GM19372 (cell line): ENCODE data around the gene CCN2.

Experiments
- ATAC-seq: cut with Tn5 transposase; IDR thresholded peaks from one replicate; pipeline ENCODE4 v1.9.1; 2021; ENCODE audit warnings: mild to moderate bottlenecking, low read depth, moderate library complexity; ENCODE audit not compliant: unreplicated experiment

CCN2 gene

DNA sequence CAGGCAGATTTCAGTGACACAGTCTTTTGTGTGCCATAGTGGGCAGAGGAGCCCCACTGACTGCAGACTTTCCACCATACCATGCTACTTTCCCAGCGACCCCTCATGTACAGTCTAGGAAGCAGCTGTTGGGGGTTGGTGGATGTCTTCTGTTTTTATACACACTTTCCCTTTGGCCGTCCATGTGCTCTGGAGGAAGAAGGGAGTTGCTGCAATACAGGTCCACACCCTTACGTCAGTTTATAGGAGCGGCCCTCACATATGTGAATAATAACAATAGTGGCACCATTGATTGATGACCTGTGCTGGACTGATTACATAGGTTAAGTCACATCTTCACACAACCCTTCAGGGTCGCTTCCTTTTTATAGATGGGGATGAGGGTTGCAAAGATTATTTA, 17.5 kb upstream of the CCN2 start:
- ATAC-seq: no peak

DNA sequence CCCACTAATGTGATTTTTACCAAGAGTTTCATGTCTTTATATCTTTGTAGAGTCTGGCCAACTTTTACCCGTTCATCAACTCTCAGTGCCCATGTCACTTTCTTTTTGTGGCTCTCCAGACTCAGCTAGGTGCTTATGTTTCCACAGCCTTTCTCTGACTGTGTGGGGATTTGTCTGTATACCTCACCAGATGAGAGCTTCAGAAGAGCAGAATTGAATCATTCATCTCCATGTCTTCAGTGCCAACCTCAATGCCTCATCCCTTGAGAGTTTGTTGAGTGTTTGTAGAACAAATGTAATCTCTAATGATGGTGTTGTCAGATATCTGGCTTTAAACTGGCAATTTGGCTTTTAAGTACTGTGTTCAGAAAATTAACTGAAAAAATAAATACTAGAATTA, 16.8 kb upstream of the CCN2 start:
- ATAC-seq: no peak

DNA sequence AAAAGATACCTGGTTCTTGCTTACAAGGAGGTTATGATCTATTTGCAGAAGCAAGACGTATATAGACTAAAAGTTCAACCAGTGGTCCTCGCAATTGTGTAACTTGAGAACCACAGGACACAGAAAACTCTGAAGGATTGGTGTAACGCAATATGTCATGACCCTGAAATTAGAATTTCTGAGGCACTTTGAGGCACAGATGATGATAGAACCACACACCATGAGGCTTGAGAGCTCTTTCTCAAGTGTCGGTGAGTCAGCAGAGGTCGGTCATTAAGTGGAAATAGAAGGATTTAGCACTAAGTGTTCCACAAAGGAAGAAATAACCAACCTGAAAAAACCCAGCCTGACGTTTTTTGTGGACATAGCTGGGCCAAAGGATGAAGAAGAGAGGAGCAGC, 15.3 kb upstream of the CCN2 start:
- ATAC-seq: no peak

DNA sequence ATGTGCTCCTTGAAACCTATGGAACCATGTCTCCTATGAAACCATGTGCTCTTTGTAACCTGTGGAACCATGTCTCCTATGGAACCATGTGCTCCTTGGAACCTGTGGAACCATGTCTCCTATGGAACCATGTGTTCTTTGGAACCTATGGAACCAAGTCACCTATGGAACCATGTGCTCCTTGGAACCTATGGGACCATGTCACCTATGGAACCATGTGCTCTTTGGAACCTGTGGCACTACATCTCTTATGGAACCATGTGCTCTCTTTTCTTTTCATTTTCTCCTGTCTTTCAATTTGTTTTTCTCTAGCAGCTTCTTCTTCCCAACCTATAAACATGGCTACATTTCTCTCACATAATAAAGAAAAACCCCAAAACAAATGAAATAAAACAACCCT, 11.9 kb upstream of the CCN2 start:
- no peak for ATAC-seq

DNA sequence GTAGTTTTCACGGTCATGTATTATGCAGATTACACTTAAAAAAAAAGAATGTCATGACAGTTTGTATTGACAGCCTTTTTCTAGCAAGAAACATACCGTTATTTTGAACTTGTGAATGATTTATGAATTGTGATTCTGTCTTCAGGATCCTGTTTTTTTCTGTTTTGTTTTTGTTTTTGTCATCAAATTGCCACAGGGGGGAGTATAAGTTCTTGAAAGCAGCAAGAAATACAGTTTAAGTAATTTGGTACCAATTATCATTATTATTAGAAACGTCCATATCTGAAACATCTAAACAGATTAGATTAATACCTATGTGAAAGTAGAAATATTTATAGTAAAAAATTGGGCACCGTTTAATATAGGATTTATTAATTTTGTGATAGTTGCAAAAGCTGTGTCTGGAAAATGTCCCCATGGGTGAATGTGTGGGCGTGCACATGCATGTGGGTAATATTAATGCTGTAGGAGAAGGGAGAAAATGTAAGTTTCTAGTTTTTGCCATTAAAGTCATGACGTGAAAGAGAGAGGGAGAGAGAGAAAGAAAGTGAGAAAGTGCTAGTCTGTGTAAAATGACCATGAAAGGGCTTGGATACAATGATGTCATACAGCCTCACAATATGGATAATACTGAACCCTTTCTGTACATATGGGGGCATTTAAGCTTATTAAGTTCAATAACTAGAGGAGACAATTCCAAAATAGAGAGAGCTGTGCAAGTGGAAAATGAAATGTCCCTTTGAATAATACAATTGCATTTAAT, 9.4 kb upstream of the CCN2 start:
- no peak for ATAC-seq

DNA sequence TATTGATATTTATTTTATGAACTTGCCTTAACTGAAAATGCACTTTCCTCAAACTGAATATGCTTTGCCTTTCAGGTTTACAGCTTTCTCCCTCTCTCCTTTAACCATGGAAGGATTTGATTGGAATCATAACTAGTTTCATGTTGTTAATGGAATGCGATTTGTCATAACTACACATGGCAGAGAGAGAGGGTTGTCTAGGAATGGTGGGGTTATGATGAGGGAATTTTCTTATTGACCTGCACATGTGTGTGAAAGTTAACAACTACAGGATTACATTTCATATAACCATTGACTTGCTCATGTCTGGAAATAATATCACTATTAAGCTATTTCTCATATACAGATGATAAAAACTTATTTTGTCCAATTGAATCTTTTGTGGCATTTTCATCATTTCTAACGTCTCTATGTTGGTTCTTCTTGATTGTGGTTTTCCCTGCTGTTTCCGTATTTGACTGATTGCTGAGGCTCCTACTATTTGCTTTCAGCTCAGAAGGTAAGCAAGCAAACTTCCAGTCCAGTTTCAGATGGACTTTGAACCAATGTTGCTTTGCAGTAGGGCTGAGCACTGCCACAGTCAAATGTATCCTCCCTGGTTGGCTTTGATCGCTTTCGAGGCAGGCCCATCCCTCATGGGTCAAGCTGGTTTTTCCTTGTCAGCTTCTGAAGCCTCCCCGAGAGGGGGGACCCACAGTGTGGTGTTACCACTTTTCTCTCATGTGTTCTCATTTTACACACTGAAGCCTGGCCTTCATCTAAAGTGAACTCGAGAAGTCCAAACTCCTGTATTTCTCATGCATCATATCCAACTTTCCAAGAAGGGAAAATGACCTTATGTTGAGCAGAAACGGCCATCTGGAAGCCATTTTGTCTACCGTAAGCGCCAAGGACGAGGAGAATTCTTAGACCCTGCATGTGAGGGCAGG, 7.6 kb upstream of the CCN2 start:
- no peak for ATAC-seq

DNA sequence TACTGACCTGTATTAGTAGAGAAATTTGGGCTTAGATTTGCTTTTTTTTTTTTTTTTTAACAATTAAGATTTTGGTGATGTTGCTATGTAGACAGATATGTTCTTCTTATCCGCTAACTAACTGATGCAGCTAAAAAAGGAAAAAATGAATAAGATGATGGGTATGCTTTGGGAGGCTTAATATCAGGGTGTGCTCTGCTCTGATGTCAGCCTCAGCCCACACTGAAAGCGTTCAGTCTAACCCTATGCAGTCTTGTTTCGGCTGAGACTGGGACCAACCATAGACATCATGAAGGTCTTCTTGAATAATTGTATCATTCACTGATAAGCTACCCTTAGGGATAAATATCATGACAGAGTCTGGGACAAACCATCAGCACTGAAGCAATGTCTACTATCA, 6.9 kb upstream of the CCN2 start:
- no peak for ATAC-seq

DNA sequence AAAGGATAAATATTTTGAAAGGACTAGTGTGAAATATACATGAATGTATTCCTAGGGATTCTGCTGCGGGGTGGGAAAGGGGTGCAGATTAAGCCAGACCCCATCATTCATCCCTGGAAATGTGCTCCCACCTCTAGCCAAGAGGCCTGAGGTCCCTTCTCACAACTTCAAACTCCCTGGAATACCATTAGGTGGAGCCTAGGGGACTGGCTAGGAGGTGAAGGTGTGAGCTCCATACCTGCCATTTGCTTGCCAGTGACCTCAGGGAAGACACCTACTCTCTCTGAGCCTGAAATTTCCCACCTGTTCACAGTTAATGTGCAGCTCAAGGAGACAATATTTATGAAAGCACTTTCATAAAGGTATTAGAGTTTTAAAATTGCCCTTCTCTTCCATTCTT, 4.7 kb upstream of the CCN2 start:
- ATAC-seq: no peak

DNA sequence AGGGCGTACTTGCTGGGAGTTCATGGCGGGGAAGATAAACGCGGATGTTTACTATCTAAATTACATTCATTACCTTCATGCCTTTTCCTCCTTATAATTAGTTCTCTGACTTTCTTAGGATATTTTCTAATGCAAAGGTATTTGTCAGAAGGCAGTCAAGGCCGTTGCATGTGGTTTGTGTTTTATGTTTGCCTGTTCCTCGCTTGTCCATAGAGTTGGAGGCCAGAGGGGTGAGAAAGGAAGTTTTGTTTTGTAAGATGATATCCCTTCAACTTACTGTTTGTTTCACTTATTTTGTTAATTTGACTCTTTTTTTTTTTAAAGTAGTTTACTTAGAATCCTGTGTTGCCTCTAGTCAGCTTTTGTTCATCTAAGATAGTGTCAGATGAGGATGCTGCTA, 4.0 kb upstream of the CCN2 start:
- no peak for ATAC-seq

DNA sequence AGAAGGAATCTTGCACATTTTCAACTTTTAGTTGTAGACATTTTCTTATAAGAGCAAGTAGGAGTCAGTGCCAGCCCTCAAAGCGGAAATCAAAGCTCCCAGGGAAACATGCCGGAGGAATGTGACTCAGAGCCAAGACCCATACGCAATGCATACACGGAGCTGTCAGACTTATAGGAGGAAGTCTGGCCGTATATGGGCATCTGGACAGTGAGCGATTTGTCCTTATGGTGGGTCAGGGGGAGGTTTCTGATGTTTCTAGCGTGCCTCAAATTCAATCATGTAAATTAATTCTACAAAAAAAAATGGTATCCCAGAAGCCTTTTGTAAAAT, 3.6 kb upstream of the CCN2 start:
- ATAC-seq: no peak

DNA sequence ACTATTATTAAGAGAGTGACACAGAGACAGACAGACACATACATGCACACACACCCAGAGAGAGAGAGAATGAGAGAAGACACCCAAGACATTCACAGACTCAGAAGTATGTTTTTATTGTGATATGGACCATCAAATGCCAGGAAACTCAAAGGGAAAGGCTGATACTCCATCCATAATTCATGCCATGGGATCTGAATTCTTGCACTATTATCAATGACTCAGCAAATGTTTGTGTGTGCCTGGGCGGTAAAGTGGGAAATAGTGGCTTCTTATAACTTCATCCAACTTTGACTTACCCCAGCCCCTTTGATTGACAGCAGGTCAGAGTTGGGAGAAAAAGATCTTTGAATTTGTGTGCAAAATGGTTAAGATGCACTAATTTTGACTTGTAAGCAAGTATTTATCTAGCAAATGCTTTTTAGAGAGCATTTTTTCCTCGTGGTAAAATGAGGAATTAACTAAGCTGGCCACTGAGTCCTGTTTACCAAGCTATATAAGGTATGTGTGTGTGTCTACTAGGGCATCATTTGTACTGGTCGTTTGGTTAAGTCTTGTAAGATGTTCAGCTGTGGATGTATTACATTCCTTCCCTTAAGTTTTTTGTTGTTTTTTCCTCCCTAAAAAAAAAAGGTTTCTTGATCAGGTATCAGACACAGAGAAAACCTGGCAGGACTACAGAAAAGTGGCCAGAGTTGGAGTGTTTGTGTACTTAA, 3.0 kb upstream of the CCN2 start:
- no peak for ATAC-seq

DNA sequence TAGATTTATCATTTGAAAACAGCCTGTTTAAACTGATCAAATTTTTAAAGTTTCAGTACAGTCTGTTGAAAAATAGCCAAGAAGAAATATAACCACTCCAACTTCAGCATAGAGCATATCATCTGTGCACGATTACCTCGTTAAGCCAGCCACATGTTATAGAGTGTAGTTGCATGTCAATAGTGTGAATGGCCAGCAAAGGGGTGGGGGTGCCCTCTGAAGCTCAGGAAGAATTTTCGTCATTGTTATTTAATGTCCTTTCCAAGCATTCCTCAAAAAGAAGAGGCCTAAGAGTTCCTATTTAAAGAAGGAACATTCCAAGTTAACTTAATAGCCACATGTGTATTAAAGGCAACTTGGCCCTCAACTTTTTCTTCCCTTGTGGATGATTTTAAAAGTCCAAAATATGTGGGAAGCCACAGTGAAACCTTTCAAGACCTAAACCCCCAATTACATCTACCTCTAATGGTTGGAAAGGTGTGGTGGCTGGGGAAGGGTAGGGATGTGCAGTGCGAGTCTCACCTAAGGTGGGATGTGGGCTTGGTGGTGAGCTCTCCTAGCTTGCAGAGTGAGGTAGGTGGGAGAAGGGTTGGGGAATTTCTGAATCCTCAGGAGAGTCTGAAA, 1.8 kb upstream of the CCN2 start:
- ATAC-seq: no peak

DNA sequence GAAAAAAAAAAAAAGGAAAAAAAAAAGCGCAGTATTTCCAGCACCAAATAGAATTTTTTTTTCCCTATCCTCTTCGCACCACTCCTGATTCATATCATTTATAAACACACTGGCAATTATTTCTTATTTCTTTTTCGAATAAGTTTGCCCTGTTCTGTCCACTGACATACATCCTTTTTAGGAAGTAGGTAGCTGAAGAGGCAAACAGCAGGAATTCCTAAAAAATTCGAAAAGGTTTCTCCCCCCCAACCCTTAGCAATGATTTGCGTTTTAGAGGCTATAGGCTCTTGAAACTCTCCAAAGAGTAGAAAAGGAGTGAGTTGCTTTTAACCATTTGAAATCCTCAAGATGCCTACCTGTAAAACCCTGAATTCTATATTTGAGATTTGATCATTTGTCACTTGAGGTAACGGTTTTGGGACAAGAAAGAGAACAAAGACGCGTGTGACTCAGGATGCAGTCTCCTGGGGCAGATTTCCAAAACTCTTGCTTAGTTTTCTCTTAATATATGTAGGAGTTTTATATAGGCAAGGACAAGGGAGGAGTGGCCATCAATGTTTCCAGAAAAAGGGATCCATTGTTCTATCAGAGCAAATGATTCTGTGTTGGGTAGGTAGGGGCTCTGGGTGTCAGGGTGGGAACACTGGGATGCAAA, 531 bp upstream of the CCN2 start:
- no peak for ATAC-seq

DNA sequence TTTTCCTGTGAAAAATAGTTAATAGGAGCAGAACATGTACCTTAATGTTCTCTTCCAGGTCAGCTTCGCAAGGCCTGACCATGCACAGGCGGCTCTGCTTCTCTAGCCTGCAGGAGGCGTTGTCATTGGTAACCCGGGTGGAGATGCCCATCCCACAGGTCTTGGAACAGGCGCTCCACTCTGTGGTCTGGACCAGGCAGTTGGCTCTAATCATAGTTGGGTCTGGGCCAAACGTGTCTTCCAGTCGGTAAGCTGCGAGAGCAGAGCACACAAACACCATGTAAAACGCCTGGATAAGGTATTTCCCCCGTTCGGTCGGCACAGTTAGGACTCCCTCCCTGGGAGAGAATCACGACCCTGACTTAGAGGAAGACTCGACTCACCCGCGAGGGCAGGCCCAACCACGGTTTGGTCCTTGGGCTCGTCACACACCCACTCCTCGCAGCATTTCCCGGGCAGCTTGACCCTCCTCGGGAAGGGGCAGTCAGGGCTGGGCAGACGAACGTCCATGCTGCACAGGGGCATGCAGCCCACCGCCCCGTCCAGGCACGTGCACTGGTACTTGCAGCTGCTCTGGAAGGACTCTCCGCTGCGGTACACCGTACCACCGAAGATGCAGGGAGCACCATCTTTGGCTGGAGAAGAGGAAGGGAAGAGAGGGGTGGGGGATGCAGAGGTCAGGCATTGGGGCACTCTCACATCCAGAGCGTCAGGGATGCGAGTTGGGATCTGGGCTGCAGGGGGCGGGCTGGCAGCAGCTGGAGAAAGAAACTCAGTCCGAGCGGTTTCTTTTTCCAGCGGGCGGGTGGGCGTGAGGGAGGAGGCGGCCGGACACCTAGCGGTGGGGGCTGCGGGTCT, 1.0 kb downstream of the CCN2 start:
- peak; percentile 46 for ATAC-seq

DNA sequence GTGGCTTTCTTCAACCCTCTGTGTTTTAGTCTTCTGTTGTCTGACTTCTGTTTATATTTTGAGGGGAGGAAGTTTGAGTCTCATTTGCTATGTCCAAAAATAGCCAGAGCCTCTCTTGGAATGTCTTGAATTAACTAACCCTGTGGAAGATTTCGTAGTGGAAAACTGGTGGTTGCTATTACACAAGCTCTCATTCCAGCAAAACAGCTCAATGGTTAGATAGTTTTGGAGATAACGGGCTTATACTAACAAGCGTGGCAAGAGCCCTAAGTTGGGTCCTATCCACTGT, 1.6 kb downstream of the CCN2 start:
- ATAC-seq: no peak

DNA sequence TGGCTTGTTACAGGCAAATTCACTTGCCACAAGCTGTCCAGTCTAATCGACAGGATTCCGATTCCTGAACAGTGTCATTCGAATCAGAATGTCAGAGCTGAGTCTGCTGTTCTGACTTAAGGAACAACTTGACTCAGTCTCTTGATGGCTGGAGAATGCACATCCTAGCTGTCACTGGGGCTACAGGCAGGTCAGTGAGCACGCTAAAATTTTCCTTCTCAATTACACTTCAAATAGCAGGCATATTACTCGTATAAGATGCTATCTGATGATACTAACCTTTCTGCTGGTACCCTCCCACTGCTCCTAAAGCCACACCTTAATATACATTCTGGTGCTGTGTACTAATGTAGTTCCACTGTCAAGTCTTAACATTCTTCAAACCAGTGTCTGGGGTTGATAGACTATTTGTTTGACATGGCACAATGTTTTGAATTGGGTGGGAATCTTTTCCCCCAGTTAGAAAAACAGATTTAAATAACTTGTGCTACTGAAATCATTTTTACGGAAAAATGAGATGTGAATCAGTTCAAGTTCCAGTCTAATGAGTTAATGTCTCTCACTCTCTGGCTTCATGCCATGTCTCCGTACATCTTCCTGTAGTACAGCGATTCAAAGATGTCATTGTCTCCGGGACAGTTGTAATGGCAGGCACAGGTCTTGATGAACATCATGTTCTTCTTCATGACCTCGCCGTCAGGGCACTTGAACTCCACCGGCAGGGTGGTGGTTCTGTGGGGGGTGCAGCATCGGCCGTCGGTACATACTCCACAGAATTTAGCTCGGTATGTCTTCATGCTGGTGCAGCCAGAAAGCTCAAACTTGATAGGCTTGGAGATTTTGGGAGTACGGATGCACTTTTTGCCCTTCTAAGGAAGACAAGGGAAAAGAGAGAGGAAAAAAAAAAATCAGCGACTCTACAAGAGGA, 2.2 kb downstream of the CCN2 start:
- ATAC-seq: no peak

DNA sequence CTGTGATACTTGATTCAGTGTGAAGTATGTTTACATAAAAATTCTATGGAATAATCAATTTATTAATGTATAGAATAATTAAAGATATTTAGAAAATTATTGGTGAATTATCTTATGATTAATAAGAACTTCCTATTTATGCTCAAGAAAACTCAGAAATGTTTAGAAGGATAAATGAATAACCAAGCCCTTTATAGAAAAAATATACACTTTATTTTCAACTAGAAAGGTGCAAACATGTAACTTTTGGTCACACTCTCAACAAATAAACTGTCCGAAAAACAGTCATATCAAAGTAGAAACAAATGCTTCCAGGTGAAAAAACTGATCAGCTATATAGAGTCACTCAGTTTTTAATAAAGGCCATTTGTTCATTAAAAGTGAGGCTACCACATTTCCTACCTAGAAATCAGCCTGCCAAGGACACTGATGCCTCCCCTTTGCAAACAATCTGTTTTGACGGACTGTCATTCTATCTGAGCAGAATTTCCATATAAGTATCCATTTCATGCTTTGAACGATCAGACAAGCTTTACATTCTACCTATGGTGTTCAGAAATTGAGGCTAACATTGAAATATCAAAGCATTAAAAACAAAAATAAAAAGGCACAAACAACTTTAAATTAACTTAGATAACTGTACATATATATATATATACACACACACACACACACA, 3.0 kb downstream of the CCN2 start:
- ATAC-seq: no peak
